Stimulated activated CD4-positive, alpha-beta T cell treated with anti-CD3 and anti-CD28 coated beads, Interleukin-4, amount 100 ng/mL, for 4 hours (primary cell): ENCODE measurements around the gene LEUTX.

Experiments
- DNase-seq, 2 experiments: peaks; one replicate each; pipeline ENCODE4 v3.0.0-alpha.2; 2020

Gene LEUTX

DNA sequence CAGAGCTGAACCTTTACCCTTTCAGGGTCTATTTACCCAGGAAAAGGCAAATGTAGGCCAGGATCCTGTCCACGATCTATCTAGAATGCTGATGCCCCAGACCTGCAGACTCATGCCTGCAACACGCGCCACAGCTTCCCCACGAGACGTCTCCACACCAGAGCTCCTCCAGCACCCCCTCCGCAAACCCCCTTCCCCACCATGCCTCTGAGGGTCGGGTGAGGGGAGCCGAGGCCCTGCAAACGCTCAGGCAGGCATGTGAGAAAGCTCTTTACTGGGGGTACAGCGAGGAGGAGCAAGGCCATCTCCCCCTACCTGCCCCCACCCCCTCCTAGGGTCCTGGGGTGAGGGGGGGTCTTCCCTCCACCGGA lies 46.4 kb downstream of the LEUTX start:
- no peak for DNase-seq

DNA sequence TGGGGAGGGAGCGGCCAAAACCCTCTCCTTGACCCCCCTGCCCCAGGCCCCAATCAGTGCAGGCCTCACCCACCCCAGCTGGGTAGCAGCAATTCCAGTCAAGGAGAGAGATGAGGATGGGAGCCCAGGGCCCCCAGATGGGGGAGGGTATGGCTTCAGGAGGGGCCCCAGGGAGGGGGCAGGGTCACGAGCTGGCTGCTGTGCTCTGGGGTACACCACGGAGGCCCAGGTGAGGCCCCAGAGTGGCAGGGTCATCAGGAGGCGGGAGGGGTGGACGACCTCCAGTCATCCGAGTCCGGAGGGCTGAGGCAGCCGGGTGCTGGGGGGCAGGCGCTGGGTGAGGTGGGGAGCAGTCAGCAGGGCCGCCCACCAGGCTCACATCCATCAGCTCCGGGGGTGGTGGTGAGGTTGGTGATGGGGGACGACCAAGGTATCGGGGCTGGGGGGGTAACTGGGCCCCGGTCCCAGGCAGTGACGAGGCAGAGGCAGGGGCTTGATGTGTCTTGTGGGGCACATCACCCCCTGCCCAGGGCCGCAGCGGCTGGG lies 47.0 kb downstream of the LEUTX start:
- DNase-seq = no peak

DNA sequence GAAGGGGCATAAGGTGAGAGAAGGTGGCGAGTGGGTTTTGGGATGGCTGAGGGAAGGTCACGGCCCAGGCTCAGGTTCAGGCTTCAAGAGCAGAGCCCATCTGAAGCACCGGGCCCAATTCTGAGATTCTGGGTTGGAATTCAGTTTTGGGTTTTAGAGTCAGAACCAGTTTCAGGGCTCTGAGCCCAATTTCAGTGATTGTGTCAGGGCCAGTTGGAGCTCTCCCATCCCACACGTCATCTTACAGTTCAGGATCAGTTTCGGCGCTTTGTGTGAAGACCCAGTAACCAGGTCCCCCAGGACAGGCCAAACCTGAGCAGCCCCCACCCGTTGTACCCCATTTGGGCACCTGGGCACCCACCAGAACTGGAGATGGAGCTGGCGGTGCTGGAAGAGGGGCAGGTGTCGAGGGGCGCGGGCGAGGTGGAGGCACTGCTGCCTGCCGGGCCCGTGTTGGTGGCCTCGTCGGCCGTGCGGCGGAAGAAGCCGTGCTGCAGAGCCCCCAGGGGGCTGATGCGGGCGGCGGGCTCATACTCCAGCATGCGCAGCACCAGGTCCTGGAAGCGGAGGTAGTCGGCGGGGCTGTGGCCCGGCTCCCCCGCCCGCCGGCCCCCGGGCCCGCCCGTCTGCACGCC lies 47.8 kb downstream of the LEUTX start:
- no peak for DNase-seq

DNA sequence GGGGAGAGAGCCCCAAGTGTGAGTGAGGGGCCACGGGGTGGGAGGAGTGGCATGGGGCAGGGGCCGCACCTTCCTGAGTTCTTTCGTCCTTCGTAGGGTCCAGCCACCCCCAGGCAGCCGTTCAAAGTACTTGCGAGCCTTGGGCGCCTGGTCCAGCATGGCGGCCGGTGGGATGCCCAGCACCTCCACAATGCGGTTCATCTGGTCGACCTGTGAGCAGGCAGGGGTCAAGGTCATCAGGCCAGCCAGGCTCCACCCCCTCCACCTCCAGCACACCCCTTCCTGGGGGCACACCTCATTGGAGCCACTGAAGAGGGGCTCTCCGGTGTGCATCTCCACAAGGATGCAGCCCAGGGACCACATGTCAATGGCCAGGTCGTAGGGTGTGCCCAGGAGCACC lies 48.6 kb downstream of the LEUTX start:
- no peak for DNase-seq

DNA sequence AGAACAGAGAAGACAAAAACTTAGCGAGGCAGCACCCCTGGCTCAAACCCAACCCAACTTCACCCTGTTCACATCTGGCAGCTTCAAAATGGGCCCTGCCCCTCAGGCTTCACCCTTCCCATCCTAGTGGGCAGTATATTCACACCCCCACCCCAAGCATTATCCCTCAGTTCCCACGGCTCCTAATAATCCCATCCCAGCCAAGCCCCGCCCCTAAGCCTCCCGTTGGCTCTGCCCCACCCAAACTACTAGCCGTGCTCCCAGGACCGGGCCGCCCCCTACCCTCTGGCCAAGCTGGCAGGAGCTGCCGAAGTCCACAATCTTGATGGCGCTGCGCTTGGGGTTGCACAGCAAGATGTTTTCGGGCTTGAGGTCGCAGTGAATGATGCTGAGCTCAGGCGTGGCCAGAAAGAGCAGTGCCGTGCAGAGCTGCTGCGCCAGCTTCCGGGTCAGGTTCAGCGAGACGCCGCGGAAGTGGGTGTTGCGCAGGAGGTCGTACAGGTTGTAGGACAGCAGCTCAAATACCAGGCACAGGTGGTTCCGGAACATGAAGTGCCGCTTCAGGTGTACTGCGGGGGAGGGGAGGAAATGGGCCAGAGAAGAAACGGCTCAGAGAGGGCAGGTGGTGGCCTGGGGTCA lies 49.5 kb downstream of the LEUTX start:
- no peak for DNase-seq

DNA sequence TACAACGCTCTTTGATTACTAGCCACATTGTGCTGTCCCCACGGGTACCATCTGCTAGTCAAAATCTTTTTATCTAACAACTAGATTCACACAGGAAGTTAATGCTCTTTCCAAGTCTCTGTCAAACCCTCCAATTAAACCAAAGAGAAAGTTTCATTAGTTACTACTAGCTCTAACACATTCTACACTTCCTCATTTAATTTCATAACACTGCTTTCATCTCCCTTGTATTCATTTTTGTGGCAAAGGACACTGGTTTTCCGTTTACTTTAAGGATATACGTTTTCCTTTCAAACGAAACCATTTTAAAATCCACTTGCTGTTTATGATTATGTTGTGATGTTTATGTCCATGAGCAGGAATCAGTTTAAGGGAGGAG lies 50.0 kb downstream of the LEUTX start:
- DNase-seq = no peak

DNA sequence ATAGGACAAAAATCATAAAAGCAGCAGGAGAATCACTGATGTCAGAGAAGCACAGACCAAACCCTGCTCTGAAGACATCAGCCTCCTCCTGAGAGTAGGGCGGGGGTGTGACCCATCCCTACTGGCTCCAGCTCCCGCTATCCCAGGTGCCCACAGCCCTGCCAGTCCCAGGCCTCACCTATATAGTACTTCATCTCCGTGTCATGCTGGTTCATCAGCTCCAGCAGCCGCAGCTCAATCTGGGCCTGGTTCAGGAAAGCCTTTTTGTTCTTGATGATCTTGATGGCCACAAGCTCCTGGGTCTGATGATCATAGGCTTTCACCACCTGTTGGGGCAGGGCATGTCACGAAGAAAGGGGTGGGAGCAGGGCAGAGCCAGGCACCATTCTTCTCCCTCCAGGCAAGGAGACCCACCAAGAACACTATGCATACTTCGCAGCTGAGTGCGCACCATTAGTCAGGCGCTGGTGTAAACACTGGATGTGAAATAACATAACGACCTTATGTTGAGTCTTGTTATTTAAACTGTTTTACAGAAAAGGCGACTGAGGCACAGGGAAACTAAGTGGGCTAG lies 51.1 kb downstream of the LEUTX start:
- DNase-seq = no peak

DNA sequence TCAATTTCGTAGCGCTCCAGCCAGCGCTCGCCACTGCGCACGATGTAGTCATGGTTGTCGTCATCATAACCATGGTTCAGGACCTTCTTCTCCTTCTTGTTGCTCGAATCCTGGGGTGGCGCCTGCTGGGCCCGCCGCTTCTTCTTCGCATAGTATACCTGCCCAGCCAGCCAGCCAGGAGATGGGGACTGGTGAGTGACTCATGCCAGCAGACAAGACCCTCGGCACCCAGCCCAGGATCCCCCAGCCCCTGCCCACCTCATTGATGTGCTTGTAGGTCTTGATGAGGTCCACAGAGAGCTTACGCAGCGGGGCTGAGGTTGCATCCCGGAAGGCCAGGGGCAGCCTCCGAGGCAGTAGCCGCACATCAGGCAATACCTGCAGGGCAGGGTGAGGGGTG lies 51.8 kb downstream of the LEUTX start:
- no peak for DNase-seq

DNA sequence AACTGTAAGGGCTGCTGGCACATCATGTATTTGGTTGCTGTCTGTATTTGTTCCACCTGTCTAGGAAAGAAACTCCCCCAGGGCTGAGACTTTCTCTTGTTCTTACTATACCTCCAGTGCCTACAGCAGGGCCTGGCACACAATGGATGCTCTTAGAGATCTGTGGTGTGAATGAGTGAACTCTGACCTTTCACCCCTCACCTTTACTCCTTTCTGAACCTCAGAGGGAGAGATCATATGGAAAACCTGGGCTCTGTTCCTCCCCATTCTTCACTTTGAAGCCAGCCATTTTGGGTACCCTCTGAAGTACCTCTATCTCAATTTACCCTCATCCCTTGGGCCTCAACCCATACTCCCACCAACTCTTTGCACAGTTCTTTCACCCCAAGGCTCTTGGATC lies 52.2 kb downstream of the LEUTX start:
- no peak for DNase-seq

DNA sequence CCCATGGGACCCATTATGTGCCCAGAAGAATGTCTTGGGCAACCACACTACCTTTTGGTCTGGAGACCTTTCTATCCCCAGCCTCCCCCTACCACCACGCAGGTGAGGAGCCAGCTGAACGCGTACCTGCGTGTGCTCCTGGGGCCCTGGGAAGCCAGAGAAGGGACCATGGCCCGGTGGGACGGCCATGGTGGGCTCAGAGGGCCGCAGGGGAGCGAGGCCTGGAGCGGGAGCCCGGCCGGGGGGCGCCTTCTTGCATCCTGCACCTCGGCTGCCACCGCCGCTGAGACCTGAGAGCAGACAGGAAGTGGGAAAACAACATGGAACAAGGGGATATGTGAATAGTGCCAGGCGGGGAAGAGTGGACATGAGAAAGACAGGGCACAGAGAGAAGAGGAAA lies 53.0 kb downstream of the LEUTX start:
- DNase-seq = no peak

DNA sequence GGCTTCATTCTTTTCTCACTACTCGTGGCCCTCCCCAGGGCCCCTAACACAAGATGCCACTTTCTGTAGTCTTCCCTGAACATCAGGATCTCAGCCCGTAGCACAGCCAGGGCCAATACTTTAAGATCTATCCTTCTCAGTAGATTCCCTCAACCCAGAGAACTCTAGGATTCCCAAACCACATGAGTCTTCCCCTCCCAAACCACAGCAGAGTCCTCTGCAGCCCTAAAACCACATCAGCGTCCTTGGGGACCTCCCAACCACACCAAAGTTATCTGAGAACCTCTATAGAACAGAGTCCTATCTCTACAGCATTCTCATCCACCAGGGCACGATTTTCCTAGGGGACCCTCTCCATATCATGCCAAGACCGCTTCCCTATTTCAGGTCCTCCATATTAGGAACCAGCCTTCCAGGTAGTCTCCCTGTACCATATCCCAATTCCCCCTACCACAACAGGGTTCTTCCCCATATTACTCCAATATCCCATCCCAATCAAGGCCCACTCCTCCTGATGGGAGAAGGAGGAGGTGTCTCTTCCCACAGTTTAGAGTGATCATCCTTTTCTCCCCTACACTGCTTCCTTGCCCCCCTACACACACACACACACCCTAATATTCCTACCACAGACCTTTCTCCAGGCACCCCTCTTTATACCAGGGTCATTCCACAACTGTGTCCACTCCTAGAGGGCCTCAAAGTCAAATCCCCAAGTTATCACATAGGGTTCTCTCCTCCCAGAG lies 53.9 kb downstream of the LEUTX start:
- DNase-seq = no peak

DNA sequence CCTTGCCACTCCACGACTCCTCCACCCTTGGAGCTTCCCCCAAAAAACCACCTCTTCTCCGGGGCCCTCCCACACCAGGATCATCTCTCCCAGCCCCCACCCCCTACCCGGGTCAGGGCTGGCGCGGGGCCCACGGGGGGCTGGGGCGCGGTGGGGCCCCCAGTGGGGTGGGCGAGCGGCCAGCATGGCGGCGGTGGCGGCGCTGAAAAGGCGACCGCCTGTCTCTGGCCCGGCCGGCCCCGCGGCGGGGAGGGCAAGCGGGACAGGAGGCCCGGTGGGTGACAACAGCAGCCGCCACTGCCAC lies 54.5 kb downstream of the LEUTX start:
- no peak for DNase-seq

DNA sequence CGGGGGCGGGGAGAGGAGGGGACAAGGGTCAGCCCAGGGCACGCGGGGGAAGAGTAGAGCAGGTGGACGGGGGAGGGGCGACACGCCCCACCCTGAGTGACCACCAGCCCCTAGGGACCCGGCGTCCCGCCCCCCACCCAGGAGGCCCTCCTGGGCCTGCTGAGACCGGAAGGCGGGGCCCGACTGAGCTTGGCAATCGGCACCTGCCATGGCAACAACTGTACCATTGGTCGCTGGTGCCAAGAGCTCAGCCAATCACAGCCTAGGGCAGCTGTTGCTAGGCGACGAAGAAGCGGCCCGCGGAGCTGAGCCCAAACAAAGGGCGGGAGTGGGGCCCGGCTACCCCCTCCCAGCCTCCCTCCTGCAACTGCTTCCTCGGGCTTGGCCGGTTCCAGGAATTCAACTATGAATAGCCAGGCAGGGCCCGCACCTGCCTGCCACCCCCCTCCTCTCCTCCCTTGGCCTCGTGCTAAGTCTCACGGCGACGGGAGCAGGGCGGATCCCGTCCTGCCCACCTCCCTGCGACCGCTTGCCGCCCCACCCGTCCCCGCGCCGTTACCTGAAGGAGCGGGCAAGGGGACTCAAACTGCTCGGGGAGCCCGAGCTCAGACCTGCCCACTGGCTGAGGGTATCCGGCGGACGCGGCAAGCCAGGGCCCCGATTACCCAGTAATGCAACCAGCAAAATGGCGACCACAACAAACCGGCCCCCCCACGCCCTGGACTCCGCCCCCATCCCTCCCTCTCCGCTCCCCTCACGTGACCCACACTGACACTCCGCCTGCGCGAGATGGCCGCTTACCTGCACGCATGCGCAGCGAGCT lies 55.0 kb downstream of the LEUTX start, which contains the start of gene DYRK1B:
Gene DYRK1B (minus strand): TSS at position 699 of the 823 bp plus-strand sequence. CDS start 2,295 bp downstream, outside the sequence.
- peak; percentile 94 for DNase-seq

DNA sequence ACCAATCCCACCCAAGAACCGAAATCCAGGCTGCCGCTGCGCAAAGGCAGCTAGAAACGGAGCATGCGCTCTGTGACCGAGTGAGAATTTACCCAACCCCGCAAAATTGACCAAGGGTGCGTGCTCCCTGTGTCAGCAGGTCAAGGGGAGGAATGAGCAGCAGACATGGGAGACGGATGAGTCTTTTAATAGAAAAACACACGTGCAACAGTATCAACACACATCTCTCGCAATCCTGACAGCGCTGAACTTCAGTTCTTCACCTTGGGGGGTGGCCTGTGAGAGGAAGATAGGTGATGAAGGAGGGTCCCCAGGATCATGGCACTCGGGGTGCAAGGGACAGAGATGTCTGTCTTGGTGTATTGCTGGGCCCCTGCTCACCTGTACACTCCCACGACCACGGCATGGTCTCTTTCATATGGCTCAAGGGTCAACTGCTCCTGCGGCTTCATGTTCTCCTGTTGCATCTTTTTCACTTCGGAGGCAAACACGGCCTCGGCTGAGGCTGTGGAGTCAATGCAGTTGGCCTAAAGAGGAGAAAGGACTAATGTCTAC lies 55.7 kb downstream of the LEUTX start:
- no peak for DNase-seq
